Rectal smooth muscle tissue (tissue), 1 donor: ENCODE data around the gene SMCO2.
"Not testable (repeated sequence)": the region's sequence is repeated elsewhere in the genome, so short reads cannot be mapped to it uniquely, and the experiment has no call there.

Experiments used
- H3K27ac ChIP-seq: one replicate; pipeline ENCODE4 v1.7.0; 2013; ENCODE audit warnings: low read depth, low read length, inconsistent platforms
- H3K27me3 ChIP-seq: one replicate; pipeline ENCODE4 v1.7.0; 2013; ENCODE audit warnings: low read length; ENCODE audit not compliant: control insufficient read depth, insufficient read depth
- H3K36me3 ChIP-seq: one replicate; pipeline ENCODE4 v1.7.0; 2013; ENCODE audit warnings: low read length; ENCODE audit not compliant: control insufficient read depth, insufficient read depth
- H3K4me1 ChIP-seq: one replicate; pipeline ENCODE4 v1.7.0; 2013; ENCODE audit warnings: low read length; ENCODE audit not compliant: control insufficient read depth, insufficient read depth
- H3K4me3 ChIP-seq: one replicate; pipeline ENCODE4 v1.7.0; 2013; ENCODE audit warnings: low read length
- H3K9ac ChIP-seq: one replicate; pipeline ENCODE4 v1.7.0; 2013; ENCODE audit warnings: low read length

Gene SMCO2

DNA sequence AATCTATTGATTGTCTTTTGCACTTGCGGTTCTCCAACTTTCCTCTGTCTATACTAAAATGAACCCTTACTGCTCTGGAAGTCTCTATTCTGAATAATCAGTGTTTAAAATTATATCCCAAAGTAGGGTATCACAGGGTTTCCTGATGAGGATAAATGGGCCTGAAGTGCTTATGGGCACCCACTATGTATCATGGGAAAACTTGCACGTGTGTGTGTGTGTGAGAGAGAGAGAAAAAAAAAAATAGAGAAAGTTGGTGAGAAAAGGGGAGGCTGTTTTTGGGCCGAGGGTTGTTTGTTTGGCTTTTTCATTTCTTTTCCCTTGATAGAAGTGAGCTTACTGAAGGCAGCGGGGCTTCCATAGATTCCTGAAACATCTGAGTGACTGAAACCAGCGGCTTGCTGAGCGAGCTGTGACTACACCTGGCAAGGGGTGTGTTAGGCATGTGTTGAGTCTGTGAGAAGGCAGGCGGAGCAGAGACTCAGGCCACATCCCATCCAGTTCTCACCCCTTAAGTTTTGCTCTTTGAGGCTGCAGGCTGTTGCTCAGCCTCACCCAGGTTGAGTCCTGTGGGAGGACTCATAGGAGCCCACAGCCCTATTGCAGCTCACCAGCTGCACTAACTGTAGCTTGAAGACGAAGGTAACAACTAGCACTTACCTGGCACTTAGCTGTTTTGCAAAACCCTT is 94.6 kb downstream of the SMCO2 start:
- no peaks in the 10 kb centered on the region for H3K36me3 ChIP-seq
- no peak overlapping the region for H3K9ac ChIP-seq
- H3K27ac ChIP-seq = no peak overlapping the region
- H3K4me1 ChIP-seq = peaks cover 28% of the 10 kb centered on the region
- no peaks in the 10 kb centered on the region for H3K27me3 ChIP-seq
- no peak overlapping the region for H3K4me3 ChIP-seq

DNA sequence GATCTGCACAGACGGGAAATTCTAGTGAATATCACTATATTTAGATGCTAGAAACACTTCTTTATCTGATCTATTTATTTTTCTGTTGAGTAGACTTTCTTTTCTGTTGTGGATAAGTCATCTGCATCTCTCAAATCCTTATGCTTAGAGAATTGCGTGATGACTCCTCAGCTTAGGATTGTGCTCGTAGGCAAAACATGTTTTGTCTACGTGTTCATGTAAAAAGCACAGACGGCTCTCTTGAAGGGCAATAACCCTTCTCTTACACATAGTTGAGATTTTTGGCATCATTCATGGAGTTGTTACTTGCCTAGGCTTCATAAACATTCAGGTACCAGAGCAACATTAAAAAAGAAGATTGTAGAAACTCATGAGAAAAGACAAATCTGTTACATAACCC is 96.1 kb downstream of the SMCO2 start:
- Histone ChIP-seq H3K4me3 (no peak overlapping the region), H3K4me1 (peaks cover 28% of the 10 kb centered on the region), H3K27me3 (no peaks in the 10 kb centered on the region), H3K27ac (peak overlapping the region; percentile 44), H3K9ac (no peak overlapping the region), H3K36me3 (no peaks in the 10 kb centered on the region)

DNA sequence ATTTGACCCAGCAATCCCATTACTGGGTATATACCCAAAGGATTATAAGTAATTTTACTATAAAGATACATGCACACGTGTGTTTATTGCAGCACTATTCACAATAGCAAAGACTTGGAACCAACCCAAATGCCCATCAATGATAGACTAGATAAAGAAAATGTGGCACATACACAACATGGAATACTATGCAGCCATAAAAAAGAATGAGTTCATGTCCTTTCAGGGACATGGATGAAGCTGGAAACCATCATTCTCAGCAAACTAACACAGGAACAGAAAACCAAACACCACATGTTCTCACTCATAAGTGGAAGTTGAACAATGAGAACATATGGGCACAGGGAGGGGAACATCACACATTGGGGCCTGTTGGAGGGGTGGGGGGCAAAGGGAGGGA is 98.3 kb downstream of the SMCO2 start:
- not testable (repeated sequence) for H3K4me3 ChIP-seq, H3K27me3 ChIP-seq, H3K9ac ChIP-seq, H3K27ac ChIP-seq, H3K36me3 ChIP-seq
- H3K4me1 ChIP-seq = peaks cover 19% of the 10 kb centered on the region

DNA sequence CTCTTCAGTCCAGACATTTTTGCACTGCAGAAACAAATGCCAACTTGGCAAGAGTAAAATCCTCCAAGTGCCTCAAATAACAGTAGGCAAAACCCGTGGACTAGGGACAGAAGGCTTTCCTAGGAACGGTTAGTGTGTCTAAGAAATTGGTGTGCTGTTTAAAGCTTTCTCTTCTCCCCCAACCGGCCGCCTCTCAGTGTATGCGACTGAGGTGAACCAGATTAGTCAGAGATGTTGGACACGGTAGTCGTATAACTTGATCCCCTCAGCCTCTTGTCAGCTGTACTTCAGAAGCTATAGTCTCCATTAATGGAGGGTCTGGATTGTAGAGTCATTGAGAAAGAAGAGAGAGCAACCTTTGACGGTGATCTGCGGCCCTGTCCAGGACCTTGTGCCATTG is 99.1 kb downstream of the SMCO2 start:
- Histone ChIP-seq H3K4me3 (no peak overlapping the region), H3K27ac (no peak overlapping the region), H3K9ac (no peak overlapping the region), H3K36me3 (no peaks in the 10 kb centered on the region), H3K4me1 (peaks cover 23% of the 10 kb centered on the region), H3K27me3 (no peaks in the 10 kb centered on the region)

DNA sequence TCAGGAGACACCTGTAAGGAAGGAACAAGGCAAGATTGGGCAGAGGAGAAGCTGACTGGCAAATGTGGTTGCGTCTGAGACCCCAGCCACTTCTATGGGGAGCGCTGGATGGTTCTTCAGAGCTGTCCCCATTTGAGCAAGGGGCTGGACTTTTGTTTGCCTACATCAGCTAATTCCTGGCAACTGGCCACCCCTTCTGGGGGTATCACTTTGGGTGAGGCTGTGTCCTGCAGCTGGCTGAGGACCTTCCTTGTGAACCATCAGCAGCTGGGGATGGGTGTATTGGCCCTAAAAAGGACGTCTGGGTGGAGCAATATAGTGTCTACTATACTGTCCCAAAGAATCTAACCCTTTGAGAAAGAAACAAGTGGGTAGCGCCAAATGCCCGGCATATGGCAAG is 101.1 kb downstream of the SMCO2 start:
- Histone ChIP-seq H3K9ac (no peak overlapping the region), H3K36me3 (no peaks in the 10 kb centered on the region), H3K27me3 (no peaks in the 10 kb centered on the region), H3K4me3 (no peak overlapping the region), H3K27ac (no peak overlapping the region), H3K4me1 (peaks cover 22% of the 10 kb centered on the region)

DNA sequence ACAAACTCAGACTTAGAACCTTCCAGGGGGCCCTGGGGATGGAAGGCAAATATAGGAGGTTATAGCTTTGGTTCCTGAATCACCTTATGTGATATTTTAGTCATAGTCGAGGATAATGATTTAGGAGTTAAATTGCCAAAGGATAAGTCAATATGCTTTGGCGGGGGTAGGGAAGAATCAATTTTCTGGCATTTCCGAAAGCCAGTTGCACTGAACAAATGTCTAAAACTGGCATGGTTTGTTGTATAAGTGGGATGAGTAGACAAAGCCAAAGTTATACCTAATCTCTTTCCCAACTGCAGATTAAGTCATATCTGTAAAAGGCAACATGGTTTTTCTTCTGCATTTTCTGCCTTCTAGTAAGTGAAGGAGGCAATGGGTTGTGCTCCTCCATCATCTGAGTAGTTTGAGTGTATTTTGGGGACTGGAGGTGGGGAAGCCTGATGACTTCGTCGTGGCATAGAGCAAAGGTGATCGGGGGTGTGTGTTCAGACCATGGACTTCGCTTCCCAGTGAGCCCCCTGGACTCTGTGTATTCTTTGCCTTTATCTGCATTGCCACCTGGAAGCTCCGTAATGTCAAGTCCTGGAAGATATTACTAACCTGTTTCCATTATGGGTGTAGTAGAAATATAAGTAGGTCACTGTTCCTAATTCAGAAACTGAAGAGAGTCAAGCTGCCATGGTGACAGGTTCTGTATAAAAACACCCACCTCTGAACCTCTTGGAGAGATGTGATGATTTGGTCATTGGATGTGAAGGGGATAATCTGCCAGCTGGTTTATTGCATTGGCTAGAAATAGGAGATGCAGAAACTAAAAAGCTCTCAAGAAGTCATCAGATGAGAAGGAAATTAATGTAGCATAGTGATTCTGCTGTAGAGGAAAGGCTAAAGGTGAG is 102.0 kb downstream of the SMCO2 start:
- Histone ChIP-seq H3K4me1 (peaks cover 25% of the 10 kb centered on the region), H3K9ac (no peak overlapping the region), H3K27ac (peak overlapping the region; percentile 41), H3K27me3 (no peaks in the 10 kb centered on the region), H3K4me3 (no peak overlapping the region), H3K36me3 (no peaks in the 10 kb centered on the region)

DNA sequence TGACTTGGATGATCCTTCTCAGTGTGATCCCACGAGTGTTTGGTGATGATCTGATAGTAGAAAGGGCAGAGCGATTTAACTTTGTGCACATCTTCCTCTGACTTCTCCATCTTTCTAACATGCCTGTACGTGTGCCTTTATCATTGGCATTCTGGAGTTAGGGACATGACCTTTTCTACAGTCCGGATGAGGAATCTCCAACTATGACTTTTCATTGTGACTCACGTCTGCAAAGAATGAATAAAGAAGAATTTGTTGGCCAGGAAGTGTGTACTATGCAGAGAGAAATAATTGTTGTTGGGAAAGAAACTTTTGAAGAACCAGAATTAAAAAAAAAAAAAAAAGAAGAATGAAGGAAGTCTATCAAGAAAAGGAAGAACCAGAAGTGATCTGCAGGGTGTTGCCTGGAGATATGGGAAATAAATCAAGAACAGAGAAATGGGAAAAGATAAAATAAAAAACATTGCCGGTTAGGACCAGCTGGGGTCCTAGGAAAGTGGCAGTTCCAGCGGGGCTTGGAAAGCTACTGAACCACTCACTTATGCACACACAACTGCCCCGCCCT is 102.8 kb downstream of the SMCO2 start:
- Histone ChIP-seq H3K27me3 (no peaks in the 10 kb centered on the region), H3K9ac (no peak overlapping the region), H3K4me3 (no peak overlapping the region), H3K27ac (peak overlapping the region; percentile 62), H3K4me1 (peaks cover 28% of the 10 kb centered on the region), H3K36me3 (no peaks in the 10 kb centered on the region)

DNA sequence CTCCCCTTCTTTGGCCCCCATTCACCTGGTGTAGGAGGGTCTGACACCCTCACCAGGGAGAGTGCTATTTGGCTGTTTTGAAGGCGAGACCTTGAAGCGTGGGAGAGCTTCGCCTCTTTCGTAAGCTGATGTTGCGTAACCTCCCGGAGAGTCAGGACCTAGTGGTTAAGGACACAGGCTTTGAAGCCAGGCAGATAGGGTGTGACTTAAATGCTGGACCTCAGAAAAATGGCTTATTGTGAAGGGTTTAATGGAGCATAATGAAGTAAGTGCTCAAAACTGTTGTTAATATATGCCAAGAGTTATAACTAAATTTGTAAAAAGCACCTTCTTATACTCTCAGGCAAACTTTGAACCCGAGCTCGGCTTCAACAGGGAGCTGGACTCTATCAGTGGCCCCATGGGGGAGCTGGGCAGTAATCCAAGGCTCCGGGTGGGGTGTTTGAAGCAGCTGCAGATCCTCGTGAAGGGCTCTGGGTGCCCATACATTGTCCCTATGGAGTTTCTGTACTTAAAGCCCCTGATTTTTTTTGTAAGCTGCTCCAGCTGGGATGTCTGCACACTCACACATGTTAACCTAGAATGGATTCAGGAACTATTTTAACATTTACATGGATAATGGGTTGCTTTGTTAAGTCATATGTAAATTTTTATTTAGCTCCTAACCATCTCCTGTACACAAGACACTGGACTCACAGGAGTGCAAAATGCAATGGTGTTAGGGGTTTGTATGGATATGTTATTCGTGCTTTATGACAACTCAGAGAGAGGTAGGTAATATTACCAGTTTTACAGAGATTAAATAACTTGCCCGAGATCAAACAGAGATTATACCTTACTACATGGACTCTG is 103.5 kb downstream of the SMCO2 start:
- H3K36me3 ChIP-seq = no peaks in the 10 kb centered on the region
- H3K9ac ChIP-seq = no peak overlapping the region
- no peaks in the 10 kb centered on the region for H3K27me3 ChIP-seq
- H3K27ac ChIP-seq = peak overlapping the region; percentile 62
- no peak overlapping the region for H3K4me3 ChIP-seq
- peaks cover 28% of the 10 kb centered on the region for H3K4me1 ChIP-seq

DNA sequence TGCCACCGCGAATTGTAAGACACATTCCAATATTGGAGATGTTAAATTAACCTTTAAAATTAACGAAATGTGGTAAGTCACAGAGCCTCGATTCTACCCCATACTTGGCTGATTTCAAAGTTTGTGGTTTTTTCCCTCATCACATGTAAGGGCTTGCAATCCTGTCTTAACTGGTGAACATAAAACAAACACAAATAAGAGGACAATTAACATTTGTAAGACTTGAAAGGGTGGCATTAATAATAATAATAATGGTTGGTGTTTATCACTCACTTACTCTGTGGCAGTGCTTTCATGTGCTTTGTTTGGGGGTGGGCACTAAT is 104.1 kb downstream of the SMCO2 start:
- Histone ChIP-seq H3K36me3 (no peaks in the 10 kb centered on the region), H3K27ac (no peak overlapping the region), H3K27me3 (no peaks in the 10 kb centered on the region), H3K4me1 (peaks cover 26% of the 10 kb centered on the region), H3K4me3 (no peak overlapping the region), H3K9ac (no peak overlapping the region)

DNA sequence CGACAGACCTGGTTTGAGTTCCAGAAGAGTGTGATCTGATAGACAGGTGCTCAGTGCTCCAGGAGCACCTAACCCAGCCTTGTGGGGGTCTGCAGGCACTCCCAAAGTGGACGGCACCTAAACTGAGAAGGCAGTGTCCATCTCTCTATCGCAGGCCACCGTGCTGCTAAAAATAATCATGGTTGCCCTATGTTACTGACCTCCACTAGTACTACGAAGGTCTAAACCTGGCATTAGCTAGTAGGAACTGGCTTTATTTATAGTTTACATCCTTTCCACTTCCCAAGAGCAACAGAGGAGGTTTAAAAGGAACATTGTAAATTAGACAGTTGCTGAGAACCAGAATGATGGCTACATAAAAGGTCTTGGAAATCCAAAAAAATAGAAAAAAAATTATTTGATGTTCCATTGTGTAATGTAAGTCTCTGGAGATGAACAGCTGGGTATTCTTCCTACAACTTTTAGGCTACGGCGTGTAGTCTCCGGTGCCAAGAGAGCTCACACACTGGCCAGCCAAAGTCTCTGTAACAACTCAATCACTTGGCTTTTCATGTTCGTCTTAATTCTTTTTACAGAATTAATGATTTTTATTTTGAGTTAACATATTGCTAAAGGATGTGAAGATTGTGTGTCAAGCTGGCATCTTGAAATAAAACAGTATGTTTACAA is 104.8 kb downstream of the SMCO2 start:
- Histone ChIP-seq H3K36me3 (no peaks in the 10 kb centered on the region), H3K27ac (peak overlapping the region; percentile 7), H3K27me3 (no peaks in the 10 kb centered on the region), H3K9ac (no peak overlapping the region), H3K4me3 (no peak overlapping the region), H3K4me1 (peaks cover 33% of the 10 kb centered on the region)
